ENCODE measurements around the gene MYBPH. TPM values are rescaled to one million over a fixed set of nuclear protein-coding genes. Genes with fewer than 3 reads are reported as not detected.

The MYBPH gene
- polyA plus RNA-seq, 1 donor from 2014 or later: not detected

DNA sequence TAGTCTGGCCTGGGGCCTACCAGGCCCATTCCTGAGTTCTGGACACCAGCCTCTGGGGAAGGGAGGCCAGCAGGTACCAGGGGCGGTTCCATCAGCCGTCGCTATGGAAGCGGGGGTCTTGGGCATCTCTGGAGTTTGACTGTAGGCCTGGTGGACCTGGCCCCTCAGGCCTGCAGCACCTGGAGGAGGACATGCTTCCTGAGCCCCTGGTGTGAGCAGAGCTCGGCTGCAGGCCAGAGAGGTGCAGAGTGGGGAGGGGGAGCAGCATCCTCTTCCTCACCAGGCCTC is 7.8 kb downstream of the MYBPH start:
- Histone ChIP-seq H3F3A (ENCODE audit: insufficient read depth, low read length, poor library complexity, severe bottlenecking) (no peaks in the 10 kb centered on the region), H3K27ac (ENCODE audit: low read length) (no peak overlapping the region), H3K9ac (ENCODE audit: low read length) (no peak overlapping the region), H4K20me1 (ENCODE audit: insufficient read depth) (no peaks in the 10 kb centered on the region), H3K9me2 (ENCODE audit: insufficient read depth, low read length) (no peaks in the 10 kb centered on the region), H2AFZ (ENCODE audit: low read depth, low read length) (no peak overlapping the region), H3K4me3 (ENCODE audit: low read length) (no peak overlapping the region), H3K9me3 (ENCODE audit: low read length) (no peaks in the 10 kb centered on the region), H3K79me2 (replicated peaks; ENCODE audit: insufficient read depth, low read length) (no peaks in the 10 kb centered on the region), H3K36me3 (ENCODE audit: insufficient read depth, low read length) (peaks cover 4% of the 10 kb centered on the region), H3K4me2 (ENCODE audit: low read length) (no peak overlapping the region), H3K27me3 (ENCODE audit: insufficient read depth, low read depth, low read length) (no peaks in the 10 kb centered on the region)
- TF ChIP-seq MXI1 (conservative IDR thresholded peaks at IDR 0.05; ENCODE audit: poor library complexity, severe bottlenecking) (no peak), EP300 (conservative IDR thresholded peaks at IDR 0.05; ENCODE audit: poor library complexity, severe bottlenecking) (no peak), RAD21 (conservative IDR thresholded peaks at IDR 0.05) (no peak)
- TF ChIP-seq, protein P1, sequence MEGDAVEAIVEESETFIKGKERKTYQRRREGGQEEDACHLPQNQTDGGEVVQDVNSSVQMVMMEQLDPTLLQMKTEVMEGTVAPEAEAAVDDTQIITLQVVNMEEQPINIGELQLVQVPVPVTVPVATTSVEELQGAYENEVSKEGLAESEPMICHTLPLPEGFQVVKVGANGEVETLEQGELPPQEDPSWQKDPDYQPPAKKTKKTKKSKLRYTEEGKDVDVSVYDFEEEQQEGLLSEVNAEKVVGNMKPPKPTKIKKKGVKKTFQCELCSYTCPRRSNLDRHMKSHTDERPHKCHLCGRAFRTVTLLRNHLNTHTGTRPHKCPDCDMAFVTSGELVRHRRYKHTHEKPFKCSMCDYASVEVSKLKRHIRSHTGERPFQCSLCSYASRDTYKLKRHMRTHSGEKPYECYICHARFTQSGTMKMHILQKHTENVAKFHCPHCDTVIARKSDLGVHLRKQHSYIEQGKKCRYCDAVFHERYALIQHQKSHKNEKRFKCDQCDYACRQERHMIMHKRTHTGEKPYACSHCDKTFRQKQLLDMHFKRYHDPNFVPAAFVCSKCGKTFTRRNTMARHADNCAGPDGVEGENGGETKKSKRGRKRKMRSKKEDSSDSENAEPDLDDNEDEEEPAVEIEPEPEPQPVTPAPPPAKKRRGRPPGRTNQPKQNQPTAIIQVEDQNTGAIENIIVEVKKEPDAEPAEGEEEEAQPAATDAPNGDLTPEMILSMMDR (IDR thresholded peaks at IDR 0.05; ENCODE audit: poor library complexity, severe bottlenecking): no peak

DNA sequence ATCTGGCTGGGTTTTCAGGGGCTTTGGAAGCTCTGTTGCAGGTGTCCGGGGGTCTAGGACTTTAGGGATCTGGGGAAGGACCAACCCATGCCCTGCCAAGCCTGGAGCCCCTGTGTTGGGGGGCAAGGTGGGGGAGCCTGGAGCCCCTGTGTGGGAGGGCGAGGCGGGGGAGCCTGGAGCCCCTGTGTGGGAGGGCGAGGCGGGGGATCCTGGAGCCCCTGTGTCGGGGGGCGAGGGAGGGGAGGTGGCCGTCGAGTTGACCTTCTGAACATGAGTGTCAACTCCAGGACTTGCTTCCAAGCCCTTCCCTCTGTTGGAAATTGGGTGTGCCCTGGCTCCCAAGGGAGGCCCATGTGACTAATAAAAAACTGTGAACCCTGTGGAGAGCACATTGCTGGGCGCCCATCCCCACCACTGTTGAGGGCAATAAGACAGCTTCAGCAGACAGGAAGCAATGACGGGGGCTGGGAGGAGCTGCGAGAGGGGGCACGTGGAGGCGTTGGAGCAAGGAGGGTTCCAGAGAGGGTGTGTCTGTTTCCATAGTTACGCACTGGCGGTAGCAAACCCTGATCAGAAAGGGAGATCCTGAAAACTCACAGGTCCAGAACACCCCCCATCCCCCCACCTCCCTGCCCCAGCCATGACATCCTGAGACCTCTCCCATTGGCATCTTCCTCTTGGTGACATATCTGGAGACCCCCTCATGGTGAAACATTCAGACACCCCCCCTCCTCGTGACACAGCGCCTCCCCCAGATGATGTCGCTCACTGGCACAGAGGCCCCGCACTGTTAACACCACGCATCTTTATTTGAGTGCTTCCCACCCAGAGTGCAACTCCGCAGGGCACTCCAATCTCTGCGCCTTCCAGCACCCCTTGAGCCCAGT is 8.4 kb downstream of the MYBPH start:
- no peak for TF ChIP-seq TAF1 (IDR thresholded peaks at IDR 0.05; ENCODE audit: low read depth)
- no peak for TF ChIP-seq RAD21 (conservative IDR thresholded peaks at IDR 0.05)
- TF ChIP-seq EZH2 (IDR thresholded peaks at IDR 0.05; ENCODE audit: borderline replicate concordance, insufficient read depth, low read length, poor library complexity, severe bottlenecking): no peak
- TF ChIP-seq, protein P2, sequence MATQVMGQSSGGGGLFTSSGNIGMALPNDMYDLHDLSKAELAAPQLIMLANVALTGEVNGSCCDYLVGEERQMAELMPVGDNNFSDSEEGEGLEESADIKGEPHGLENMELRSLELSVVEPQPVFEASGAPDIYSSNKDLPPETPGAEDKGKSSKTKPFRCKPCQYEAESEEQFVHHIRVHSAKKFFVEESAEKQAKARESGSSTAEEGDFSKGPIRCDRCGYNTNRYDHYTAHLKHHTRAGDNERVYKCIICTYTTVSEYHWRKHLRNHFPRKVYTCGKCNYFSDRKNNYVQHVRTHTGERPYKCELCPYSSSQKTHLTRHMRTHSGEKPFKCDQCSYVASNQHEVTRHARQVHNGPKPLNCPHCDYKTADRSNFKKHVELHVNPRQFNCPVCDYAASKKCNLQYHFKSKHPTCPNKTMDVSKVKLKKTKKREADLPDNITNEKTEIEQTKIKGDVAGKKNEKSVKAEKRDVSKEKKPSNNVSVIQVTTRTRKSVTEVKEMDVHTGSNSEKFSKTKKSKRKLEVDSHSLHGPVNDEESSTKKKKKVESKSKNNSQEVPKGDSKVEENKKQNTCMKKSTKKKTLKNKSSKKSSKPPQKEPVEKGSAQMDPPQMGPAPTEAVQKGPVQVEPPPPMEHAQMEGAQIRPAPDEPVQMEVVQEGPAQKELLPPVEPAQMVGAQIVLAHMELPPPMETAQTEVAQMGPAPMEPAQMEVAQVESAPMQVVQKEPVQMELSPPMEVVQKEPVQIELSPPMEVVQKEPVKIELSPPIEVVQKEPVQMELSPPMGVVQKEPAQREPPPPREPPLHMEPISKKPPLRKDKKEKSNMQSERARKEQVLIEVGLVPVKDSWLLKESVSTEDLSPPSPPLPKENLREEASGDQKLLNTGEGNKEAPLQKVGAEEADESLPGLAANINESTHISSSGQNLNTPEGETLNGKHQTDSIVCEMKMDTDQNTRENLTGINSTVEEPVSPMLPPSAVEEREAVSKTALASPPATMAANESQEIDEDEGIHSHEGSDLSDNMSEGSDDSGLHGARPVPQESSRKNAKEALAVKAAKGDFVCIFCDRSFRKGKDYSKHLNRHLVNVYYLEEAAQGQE (IDR thresholded peaks at IDR 0.05; ENCODE audit: borderline replicate concordance): no peak
- TF ChIP-seq POLR2AphosphoS5 (IDR thresholded peaks at IDR 0.05): no peak
- no peak for TF ChIP-seq MXI1 (conservative IDR thresholded peaks at IDR 0.05; ENCODE audit: poor library complexity, severe bottlenecking)
- no peak for TF ChIP-seq EP300 (conservative IDR thresholded peaks at IDR 0.05; ENCODE audit: poor library complexity, severe bottlenecking)
- no peaks in the 10 kb centered on the region for H3F3A ChIP-seq (ENCODE audit: insufficient read depth, low read length, poor library complexity, severe bottlenecking)
- H4K20me1 ChIP-seq (ENCODE audit: insufficient read depth): no peaks in the 10 kb centered on the region
- no peak overlapping the region for H2AFZ ChIP-seq (ENCODE audit: low read depth, low read length)
- H3K27me3 ChIP-seq (ENCODE audit: insufficient read depth, low read depth, low read length): no peaks in the 10 kb centered on the region
- no peaks in the 10 kb centered on the region for H3K79me2 ChIP-seq (replicated peaks; ENCODE audit: insufficient read depth, low read length)
- no peak overlapping the region for H3K9ac ChIP-seq (ENCODE audit: low read length)
- H3K9me3 ChIP-seq (ENCODE audit: low read length): no peaks in the 10 kb centered on the region
- H3K9me2 ChIP-seq (ENCODE audit: insufficient read depth, low read length): no peaks in the 10 kb centered on the region
- H3K4me2 ChIP-seq (ENCODE audit: low read length): no peak overlapping the region
- H3K36me3 ChIP-seq (ENCODE audit: insufficient read depth, low read length): peaks cover 4% of the 10 kb centered on the region
- H3K27ac ChIP-seq (ENCODE audit: low read length): no peak overlapping the region
- H3K4me3 ChIP-seq (ENCODE audit: low read length): no peak overlapping the region

Measured in neural cell (in vitro differentiated cells).